Body of pancreas (tissue), 4 donors: ENCODE measurements around the gene GRIK3. TPM values are rescaled to one million over a fixed set of nuclear protein-coding genes. Genes with fewer than 3 reads are reported as not detected.

Experiments used
- ATAC-seq: fragments of 150-250 bp; one replicate; pipeline ENCODE4 v1.9.1; 2016
- DNase-seq, 4 donors: peaks; one replicate each; pipeline ENCODE4 v3.0.0-alpha.2; 2019
- H3K27ac ChIP-seq, 4 donors: fragments of 200-600 bp; sonication (generic); 1 replicate in 3 of 4; 2 replicates in 1 of 4; pipeline versions ENCODE4 v1.5.1 to v1.6.1; 2016 to 2019; ENCODE audit warnings: mild to moderate bottlenecking in 1 of 4, mixed read lengths in 1 of 4, moderate library complexity in 1 of 4
- H3K27me3 ChIP-seq, 2 donors: fragments of 200-600 bp; sonication (generic); one replicate each; pipeline ENCODE4 v1.6.0; 2016; ENCODE audit warnings: mild to moderate bottlenecking in 1 of 2
- H3K36me3 ChIP-seq, 2 donors: fragments of 200-600 bp; sonication (generic); replicated peaks in 1 of 2; 2 replicates each; pipeline ENCODE4 v1.5.1; 2016; ENCODE audit warnings: low read depth in 2 of 2; ENCODE audit not compliant: insufficient read depth in 1 of 2
- H3K4me1 ChIP-seq: fragments of 200-600 bp; sonication (generic); one replicate; pipeline ENCODE4 v1.6.0; 2016
- H3K4me3 ChIP-seq, 2 donors: fragments of 200-600 bp; sonication (generic); 1 replicate in 1 of 2; 2 replicates in 1 of 2; pipeline ENCODE4 v1.5.1; 2016 to 2019
- H3K9me3 ChIP-seq, 3 donors: fragments of 200-600 bp; sonication (generic); 1 replicate in 2 of 3; 2 replicates in 1 of 3; pipeline ENCODE4 v1.5.1; 2016
- POLR2A ChIP-seq, 3 donors: fragments of 450-650 bp; IDR thresholded peaks; one replicate each; pipeline ENCODE4 v1.6.1; 2016; ENCODE audit warnings: antibody characterized with exemption in 3 of 3, mild to moderate bottlenecking in 2 of 3
- WGBS, 2 donors: methylation state at CpG; one replicate each; pipeline ENCODE4 v1.1.5; 2017; 5-methylcytosine and 5-hydroxymethylcytosine counted together
- intact Hi-C: fragments of 100-400 bp; cut with DNase I; formaldehyde crosslinking; loops from one replicate; pipeline ENCODE4 v1.15.1; 2023
- total RNA-seq, 2 donors: library from RNA; depleted of rRNA; stranded (reverse); fragments of >200 nt; gene quantifications; one replicate each; pipeline ENCODE4 v1.1.0, GENCODE V29; 2016
- TF ChIP-seq, protein P1 (sequence below), 7 experiments: fragments of 450-650 bp in 4 of 7; fragments of 200-600 bp in 3 of 7; sonication (generic) in 3 of 7; IDR thresholded peaks; one replicate each; pipeline ENCODE4 v1.5.1; 2016 to 2019; ENCODE audit warnings: antibody characterized with exemption in 7 of 7

GRIK3 gene
- total RNA-seq, 2 donors from 2014 or later, result under 0.01 to 0.99 TPM

DNA sequence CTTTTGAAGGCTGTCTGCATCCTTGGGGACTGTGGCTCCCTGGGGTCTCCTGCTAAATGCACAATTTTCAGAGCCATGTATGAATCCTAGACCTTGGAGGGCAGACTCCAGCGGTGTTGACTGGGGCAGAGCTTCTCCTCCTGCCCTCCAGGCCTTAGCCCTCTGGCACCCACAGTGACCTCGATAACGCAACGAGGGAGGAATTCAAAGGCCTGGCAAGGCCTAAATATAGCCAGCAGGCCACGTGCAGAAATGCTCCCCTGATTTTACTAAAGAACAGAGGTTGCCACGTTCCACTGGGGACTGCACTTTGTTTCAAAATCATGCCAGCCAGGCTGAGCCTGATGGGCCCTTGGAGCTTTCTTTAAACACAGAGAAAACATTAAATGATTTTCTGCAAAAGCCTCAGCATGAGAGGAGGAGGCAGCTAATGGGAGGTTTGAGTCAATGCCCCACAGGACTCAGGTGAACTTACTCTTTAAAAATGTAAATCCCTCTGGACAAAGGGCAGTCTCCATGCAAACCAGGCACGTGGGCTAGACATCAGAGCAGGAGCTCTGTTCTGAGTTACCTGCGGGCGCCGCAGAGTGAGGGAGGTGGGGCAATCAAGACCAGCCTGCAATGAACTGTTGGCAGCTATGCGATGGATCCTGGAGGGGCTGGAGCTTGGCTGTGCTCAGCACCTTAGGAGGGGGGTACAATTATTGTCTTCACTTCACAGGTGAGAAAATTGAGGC lies 28.0 kb downstream of the GRIK3 start:
- ATAC-seq, result no peak
- Histone ChIP-seq H3K27ac (no peak overlapping the region), H3K9me3 (no peaks in the 10 kb centered on the region), H3K27me3 (no peaks in the 10 kb centered on the region), H3K36me3 (no peaks in the 10 kb centered on the region), H3K4me1 (no peaks in the 10 kb centered on the region), H3K4me3 (no peak overlapping the region)
- no peak for DNase-seq
- 62 to 65% methylated on average over 8 to 11 of the region's 11 CpGs for WGBS, 2 donors
- intact Hi-C loops, result no loop called here
- TF ChIP-seq, protein P1, sequence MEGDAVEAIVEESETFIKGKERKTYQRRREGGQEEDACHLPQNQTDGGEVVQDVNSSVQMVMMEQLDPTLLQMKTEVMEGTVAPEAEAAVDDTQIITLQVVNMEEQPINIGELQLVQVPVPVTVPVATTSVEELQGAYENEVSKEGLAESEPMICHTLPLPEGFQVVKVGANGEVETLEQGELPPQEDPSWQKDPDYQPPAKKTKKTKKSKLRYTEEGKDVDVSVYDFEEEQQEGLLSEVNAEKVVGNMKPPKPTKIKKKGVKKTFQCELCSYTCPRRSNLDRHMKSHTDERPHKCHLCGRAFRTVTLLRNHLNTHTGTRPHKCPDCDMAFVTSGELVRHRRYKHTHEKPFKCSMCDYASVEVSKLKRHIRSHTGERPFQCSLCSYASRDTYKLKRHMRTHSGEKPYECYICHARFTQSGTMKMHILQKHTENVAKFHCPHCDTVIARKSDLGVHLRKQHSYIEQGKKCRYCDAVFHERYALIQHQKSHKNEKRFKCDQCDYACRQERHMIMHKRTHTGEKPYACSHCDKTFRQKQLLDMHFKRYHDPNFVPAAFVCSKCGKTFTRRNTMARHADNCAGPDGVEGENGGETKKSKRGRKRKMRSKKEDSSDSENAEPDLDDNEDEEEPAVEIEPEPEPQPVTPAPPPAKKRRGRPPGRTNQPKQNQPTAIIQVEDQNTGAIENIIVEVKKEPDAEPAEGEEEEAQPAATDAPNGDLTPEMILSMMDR (IDR thresholded peaks at IDR 0.05), result no peak
- TF ChIP-seq POLR2A (IDR thresholded peaks at IDR 0.05), result no peak

DNA sequence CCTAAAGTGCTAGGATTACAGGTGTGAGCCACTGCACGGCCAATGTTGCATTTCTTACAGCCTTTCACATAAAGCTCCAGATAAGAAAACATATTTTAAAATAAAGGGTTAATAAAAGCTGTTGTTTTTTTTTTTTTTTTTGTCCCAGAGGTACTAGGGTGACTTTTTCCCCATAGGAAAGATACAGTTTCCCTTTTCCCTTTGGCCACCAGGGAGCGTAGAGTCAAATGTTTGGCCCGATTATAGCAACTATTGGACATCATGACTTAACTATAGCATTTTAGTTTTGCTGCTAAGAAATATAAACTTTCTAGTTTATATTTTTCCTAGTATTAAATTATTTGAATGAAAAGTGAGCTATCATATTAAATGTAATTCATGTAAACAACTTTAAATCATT lies 31.4 kb downstream of the GRIK3 start:
- WGBS, 2 donors, result 77 to 87% methylated on average over 3 of the region's 3 CpGs
- H3K4me3 ChIP-seq, result no peak overlapping the region
- H3K27ac ChIP-seq, result no peak overlapping the region
- no peaks in the 10 kb centered on the region for H3K4me1 ChIP-seq
- TF ChIP-seq, protein P1 (IDR thresholded peaks at IDR 0.05), result no peak
- TF ChIP-seq POLR2A (IDR thresholded peaks at IDR 0.05), result no peak
- ATAC-seq (no peak), DNase-seq (no peak)
- intact Hi-C loops, result no loop called here
- no peaks in the 10 kb centered on the region for H3K27me3 ChIP-seq
- H3K36me3 ChIP-seq, result no peaks in the 10 kb centered on the region
- no peaks in the 10 kb centered on the region for H3K9me3 ChIP-seq

DNA sequence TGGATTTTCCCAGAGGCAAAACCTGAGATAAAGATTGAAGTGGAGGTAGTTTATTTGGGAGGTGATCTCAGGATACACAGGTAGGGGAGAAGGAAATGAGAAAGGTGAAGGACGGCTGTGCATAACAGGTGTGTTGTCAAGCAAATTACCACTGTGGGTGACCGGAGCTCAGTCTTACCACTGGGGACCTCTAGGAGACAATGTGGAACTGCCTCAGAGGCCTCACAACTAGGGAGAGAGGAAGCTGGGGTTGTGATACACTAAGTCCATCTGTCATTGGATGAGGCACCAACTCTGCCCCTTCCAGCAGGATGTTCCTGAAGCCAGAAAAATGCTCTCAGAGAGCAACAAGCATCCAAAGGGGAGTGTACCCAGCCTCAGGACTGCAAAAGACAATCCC lies 32.6 kb downstream of the GRIK3 start:
- no peak for DNase-seq
- Histone ChIP-seq H3K27me3 (no peaks in the 10 kb centered on the region), H3K36me3 (no peaks in the 10 kb centered on the region), H3K27ac (no peak overlapping the region), H3K4me1 (no peaks in the 10 kb centered on the region), H3K4me3 (no peak overlapping the region), H3K9me3 (no peaks in the 10 kb centered on the region)
- ATAC-seq, result no peak
- 36 to 40% methylated on average over 2 of the region's 2 CpGs for WGBS, 2 donors
- intact Hi-C loops, result no loop called here
- no peak for TF ChIP-seq POLR2A (IDR thresholded peaks at IDR 0.05)
- TF ChIP-seq, protein P1 (IDR thresholded peaks at IDR 0.05), result no peak

DNA sequence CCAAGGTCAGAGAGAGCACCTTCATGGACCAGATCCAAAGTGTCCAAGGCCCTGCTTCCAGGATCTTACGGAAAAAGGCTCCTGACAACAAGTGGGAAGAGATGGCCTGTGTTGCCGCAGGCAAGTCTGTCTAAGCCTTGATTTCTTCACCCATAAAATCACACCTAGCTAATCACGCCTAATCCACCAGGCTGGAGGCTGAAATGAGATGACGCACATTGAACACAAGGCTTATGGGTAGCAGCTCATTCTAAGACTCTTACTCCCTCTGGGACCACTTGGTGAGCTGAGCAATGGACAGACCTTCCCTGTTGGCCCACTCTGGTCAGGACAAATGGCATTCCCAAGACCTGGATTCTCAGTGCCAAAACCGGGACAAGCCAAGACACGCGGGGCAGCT lies 38.2 kb downstream of the GRIK3 start:
- Histone ChIP-seq H3K27me3 (no peaks in the 10 kb centered on the region), H3K4me1 (no peaks in the 10 kb centered on the region), H3K36me3 (no peaks in the 10 kb centered on the region), H3K9me3 (no peaks in the 10 kb centered on the region), H3K27ac (no peak overlapping the region), H3K4me3 (no peak overlapping the region)
- TF ChIP-seq POLR2A (IDR thresholded peaks at IDR 0.05), result no peak
- TF ChIP-seq, protein P1 (IDR thresholded peaks at IDR 0.05), result no peak
- intact Hi-C loops, result no loop called here
- DNase-seq (no peak), ATAC-seq (no peak)
- WGBS, 2 donors, result 77 to 84% methylated on average over 7 of the region's 7 CpGs

DNA sequence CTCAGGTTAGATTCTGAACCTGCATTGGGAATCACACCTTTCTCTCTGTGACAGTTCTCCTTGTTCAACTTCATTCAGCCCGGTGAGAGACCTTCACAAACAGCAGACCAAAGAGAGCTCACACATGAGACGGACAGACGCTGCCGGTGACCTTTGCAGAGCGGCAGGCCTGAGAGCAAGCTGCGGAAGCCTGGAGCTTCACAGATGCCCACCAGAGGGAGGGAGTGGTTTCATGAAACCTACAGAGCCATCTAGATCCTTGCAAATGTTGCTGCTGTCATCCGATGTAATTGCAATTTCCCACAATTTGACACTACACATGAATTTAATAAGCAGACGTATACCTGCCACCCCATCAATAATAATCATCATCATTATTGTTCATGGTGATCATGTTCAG lies 39.4 kb downstream of the GRIK3 start:
- H3K36me3 ChIP-seq, result no peaks in the 10 kb centered on the region
- no peak for ATAC-seq
- H3K4me3 ChIP-seq, result no peak overlapping the region
- TF ChIP-seq, protein P1 (IDR thresholded peaks at IDR 0.05), result no peak
- TF ChIP-seq POLR2A (IDR thresholded peaks at IDR 0.05), result no peak
- no peaks in the 10 kb centered on the region for H3K9me3 ChIP-seq
- H3K27ac ChIP-seq, result no peak overlapping the region
- 37 to 40% methylated on average over 8 of the region's 8 CpGs for WGBS, 2 donors
- intact Hi-C loops, result no loop called here
- no peak for DNase-seq
- no peaks in the 10 kb centered on the region for H3K27me3 ChIP-seq
- no peaks in the 10 kb centered on the region for H3K4me1 ChIP-seq
